Transverse colon (tissue), 4 donors: ENCODE measurements around the gene FAM168B.

Experiments
- EP300 ChIP-seq: sonication (generic); formaldehyde crosslinking; IDR thresholded peaks from one replicate; pipeline ENCODE4 v1.6.1; 2017; ENCODE audit warnings: antibody characterized with exemption, low read depth
- POLR2A ChIP-seq: fragments of 450-650 bp; IDR thresholded peaks from one replicate; pipeline ENCODE4 v1.6.1; 2016; ENCODE audit warnings: antibody characterized with exemption, mild to moderate bottlenecking, moderate library complexity
- POLR2AphosphoS5 ChIP-seq, 3 donors: sonication (generic); formaldehyde crosslinking; IDR thresholded peaks; one replicate each; pipeline ENCODE4 v1.6.1; 2016; ENCODE audit warnings: antibody characterized with exemption in 3 of 3
- TF ChIP-seq, protein P1 (sequence below), 5 experiments: fragments of 200-600 bp in 3 of 5; fragments of 450-650 bp in 2 of 5; sonication (generic) in 3 of 5; IDR thresholded peaks; 1 replicate in 2 of 5; 2 replicates in 3 of 5; pipeline ENCODE4 v1.5.1; 2016 to 2017; ENCODE audit warnings: antibody characterized with exemption in 5 of 5, inconsistent platforms in 3 of 5, mild to moderate bottlenecking in 2 of 5, moderate library complexity in 1 of 5

GRCh38 chr2:131127076-131127475 is 33.8 kb upstream of the FAM168B start:
- TF ChIP-seq POLR2A (no peak), POLR2AphosphoS5 (IDR thresholded peaks at IDR 0.05) (no peak), EP300 (no peak)
- TF ChIP-seq, protein P1, sequence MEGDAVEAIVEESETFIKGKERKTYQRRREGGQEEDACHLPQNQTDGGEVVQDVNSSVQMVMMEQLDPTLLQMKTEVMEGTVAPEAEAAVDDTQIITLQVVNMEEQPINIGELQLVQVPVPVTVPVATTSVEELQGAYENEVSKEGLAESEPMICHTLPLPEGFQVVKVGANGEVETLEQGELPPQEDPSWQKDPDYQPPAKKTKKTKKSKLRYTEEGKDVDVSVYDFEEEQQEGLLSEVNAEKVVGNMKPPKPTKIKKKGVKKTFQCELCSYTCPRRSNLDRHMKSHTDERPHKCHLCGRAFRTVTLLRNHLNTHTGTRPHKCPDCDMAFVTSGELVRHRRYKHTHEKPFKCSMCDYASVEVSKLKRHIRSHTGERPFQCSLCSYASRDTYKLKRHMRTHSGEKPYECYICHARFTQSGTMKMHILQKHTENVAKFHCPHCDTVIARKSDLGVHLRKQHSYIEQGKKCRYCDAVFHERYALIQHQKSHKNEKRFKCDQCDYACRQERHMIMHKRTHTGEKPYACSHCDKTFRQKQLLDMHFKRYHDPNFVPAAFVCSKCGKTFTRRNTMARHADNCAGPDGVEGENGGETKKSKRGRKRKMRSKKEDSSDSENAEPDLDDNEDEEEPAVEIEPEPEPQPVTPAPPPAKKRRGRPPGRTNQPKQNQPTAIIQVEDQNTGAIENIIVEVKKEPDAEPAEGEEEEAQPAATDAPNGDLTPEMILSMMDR (IDR thresholded peaks at IDR 0.05), result no peak
